Measurements from ENCODE around the gene USP13. TPM values are rescaled to one million over a fixed set of nuclear protein-coding genes. Genes with fewer than 3 reads are reported as not detected.

The USP13 gene
- total RNA-seq, 1 experiment from 2014 or later: 14.2 TPM

DNA sequence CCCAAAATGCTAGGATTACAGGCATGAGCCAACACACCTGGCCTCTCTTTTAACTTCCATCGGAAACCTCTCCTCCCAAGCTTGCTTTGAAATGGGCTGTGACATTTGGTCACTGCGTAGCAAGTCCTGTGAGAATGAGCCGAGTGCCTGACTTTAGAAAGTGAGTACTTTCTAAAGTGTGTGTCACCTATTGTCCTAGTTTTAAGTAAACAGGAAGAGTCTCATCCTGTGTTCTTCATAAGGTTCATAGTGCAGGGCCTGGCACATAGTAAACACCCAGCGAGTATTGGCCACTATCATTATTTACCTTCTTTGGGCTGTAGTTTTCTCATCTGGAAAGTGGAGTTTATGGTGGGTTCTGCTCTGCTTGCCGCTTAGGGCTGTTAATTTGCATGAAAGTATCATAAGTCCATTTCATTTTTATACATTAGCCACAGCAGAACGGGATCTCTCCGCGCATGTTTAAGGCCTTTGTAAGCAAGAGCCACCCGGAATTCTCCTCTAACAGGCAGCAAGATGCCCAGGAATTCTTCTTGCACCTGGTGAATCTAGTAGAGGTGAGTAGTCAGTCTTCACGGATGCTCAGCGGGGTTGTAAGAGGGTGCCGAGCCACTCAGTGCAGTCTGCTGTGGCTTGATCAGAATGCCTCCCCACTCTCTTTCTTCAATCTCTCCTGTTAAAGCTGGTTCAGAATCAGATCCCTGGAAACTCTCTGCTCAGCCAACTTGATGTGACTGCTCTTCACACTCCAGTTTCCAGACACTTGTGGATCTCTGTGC, 87.2 kb downstream of the USP13 start:
- DNase-seq (ENCODE audit: low read depth in 1 of 2, low spot score in 2 of 2): no peak

GRCh38 chr3:179743913-179744312, 91.1 kb downstream of the USP13 start:
- H3K4me3 ChIP-seq: no peak overlapping the region
- H3K27me3 ChIP-seq (replicated peaks): no peaks in the 10 kb centered on the region
- no peak for DNase-seq (ENCODE audit: low read depth in 1 of 2, low spot score in 2 of 2)

More for the DNA sequence above, 87.2 kb downstream of the USP13 start:
- Histone ChIP-seq H3K9me3 (replicated peaks) (no peaks in the 10 kb centered on the region), H3K4me1 (replicated peaks) (0 out of 2 replicates have a peak, but pooled peaks cover 3% of the 10 kb centered on the region), H3K27me3 (replicated peaks) (no peaks in the 10 kb centered on the region), H3K27ac (no peak overlapping the region), H3K36me3 (peaks cover 28% of the 10 kb centered on the region), H3K4me3 (no peak overlapping the region)

GRCh38 chr3:179744667-179745066, 91.8 kb downstream of the USP13 start:
- Histone ChIP-seq H3K4me3 (no peak overlapping the region), H3K9me3 (replicated peaks) (no peaks in the 10 kb centered on the region), H3K27me3 (replicated peaks) (no peaks in the 10 kb centered on the region), H3K27ac (no peak overlapping the region), H3K4me1 (replicated peaks) (0 out of 2 replicates have a peak, but pooled peaks cover under 1% of the 10 kb centered on the region), H3K36me3 (peaks cover 26% of the 10 kb centered on the region)
- no peak for DNase-seq (ENCODE audit: low read depth in 1 of 2, low spot score in 2 of 2)

More at GRCh38 chr3:179743913-179744312, 91.1 kb downstream of the USP13 start:
- no peak overlapping the region for H3K27ac ChIP-seq
- 0 out of 2 replicates have a peak, but pooled peaks cover 3% of the 10 kb centered on the region for H3K4me1 ChIP-seq (replicated peaks)
- H3K36me3 ChIP-seq: peaks cover 26% of the 10 kb centered on the region
- H3K9me3 ChIP-seq (replicated peaks): no peaks in the 10 kb centered on the region

GRCh38 chr3:179745079-179745478, 92.2 kb downstream of the USP13 start:
- Histone ChIP-seq H3K27ac (no peak overlapping the region), H3K27me3 (replicated peaks) (no peaks in the 10 kb centered on the region), H3K4me3 (no peak overlapping the region), H3K9me3 (replicated peaks) (no peaks in the 10 kb centered on the region), H3K4me1 (replicated peaks) (no peaks in the 10 kb centered on the region), H3K36me3 (peaks cover 26% of the 10 kb centered on the region)
- no peak for DNase-seq (ENCODE audit: low read depth in 1 of 2, low spot score in 2 of 2)

- H3K27ac ChIP-seq: no peak overlapping the region
- peaks cover 22% of the 10 kb centered on the region for H3K36me3 ChIP-seq
- no peaks in the 10 kb centered on the region for H3K9me3 ChIP-seq (replicated peaks)
- no peaks in the 10 kb centered on the region for H3K27me3 ChIP-seq (replicated peaks)
- no peaks in the 10 kb centered on the region for H3K4me1 ChIP-seq (replicated peaks)
- no peak overlapping the region for H3K4me3 ChIP-seq
- DNase-seq (ENCODE audit: low read depth in 1 of 2, low spot score in 2 of 2): no peak
These were observed 92.9 kb downstream of the USP13 start for GRCh38 chr3:179745716-179746115.

DNA sequence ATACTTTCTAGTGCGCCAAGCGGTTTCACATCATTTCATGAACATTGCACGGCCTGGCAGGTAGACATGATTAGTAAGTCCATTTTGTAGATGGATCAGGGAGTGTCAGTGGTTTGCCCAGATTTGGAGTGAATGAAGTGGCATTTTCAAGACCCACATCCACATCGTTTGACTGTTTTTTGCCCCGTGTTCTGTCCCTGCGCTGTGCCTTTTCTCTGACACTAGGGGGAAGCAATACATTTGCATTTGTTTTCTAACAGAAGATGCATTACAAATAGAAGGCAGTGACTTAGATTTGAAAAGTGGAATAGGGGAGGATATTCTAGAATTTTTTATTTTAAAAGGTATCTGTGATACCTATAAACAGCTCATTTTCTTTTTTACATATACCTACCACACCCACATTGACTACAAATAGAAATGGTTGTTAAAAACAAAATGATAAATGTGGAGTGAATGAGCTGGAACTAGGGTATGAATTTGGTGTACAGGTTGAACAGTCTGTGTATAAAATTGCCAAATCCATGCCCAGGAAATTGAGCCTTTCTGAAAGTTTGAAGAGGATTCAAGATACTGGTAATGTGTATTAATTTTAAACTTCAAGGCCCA, 98.0 kb downstream of the USP13 start:
- DNase-seq (ENCODE audit: low read depth in 1 of 2, low spot score in 2 of 2): peak in 1 of 2 experiments; percentile 28
- Histone ChIP-seq H3K4me3 (no peak overlapping the region), H3K27me3 (replicated peaks) (no peaks in the 10 kb centered on the region), H3K36me3 (peaks cover 17% of the 10 kb centered on the region; the same call in 1 of the 2 replicates), H3K9me3 (replicated peaks) (no peaks in the 10 kb centered on the region), H3K27ac (no peak overlapping the region), H3K4me1 (replicated peaks) (no peaks in the 10 kb centered on the region)

- Histone ChIP-seq H3K4me3 (no peak overlapping the region), H3K27ac (no peak overlapping the region), H3K27me3 (replicated peaks) (no peaks in the 10 kb centered on the region), H3K4me1 (replicated peaks) (peaks cover 4% of the 10 kb centered on the region), H3K9me3 (replicated peaks) (no peaks in the 10 kb centered on the region), H3K36me3 (peaks cover 26% of the 10 kb centered on the region)
- DNase-seq (ENCODE audit: low read depth in 1 of 2, low spot score in 2 of 2): peak in 1 of 2 experiments; percentile 7
These were observed 108.1 kb downstream of the USP13 start for GRCh38 chr3:179760944-179761343.

GRCh38 chr3:179765396-179765795, 112.6 kb downstream of the USP13 start:
- DNase-seq (ENCODE audit: low read depth in 1 of 2, low spot score in 2 of 2): no peak

DNA sequence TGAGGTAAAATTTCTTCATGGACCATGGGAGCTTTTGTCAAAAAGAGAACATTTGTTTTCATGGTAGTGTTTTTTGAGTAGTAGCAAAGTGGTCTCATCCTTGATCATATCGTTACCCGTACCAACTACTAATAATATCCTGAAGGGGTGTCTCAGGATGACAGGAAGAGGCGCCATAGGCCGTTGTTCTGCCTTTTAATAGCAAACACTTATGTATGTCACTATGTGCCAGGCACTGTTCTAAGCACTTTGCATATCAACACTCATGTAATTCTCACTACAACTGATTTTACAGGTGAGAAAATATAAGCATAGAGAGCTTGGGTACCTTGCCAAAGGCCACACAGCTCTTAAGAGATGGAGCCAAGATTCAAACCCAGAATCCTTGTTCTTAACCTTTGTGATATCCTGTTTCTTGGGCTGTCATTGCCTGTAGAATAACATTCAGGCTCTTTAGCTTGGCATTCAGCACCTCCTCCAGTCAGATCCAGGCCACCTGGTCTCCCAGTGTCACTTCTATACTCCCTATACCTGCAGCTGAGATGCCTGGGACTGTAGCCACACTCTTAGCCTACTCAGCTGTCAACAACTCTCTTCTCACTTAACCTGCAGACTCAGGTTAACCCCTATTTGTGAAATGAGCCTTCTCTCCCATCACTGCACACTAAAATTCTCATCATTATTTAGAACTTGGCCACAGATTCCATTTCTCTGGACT, 113.7 kb downstream of the USP13 start:
- peaks cover 38% of the 10 kb centered on the region for H3K36me3 ChIP-seq
- DNase-seq (ENCODE audit: low read depth in 1 of 2, low spot score in 2 of 2): no peak
- no peaks in the 10 kb centered on the region for H3K9me3 ChIP-seq (replicated peaks)
- H3K4me1 ChIP-seq (replicated peaks): no peaks in the 10 kb centered on the region
- H3K27ac ChIP-seq: no peak overlapping the region
- no peak overlapping the region for H3K4me3 ChIP-seq
- H3K27me3 ChIP-seq (replicated peaks): no peaks in the 10 kb centered on the region

More at GRCh38 chr3:179765396-179765795, 112.6 kb downstream of the USP13 start:
- Histone ChIP-seq H3K9me3 (replicated peaks) (no peaks in the 10 kb centered on the region), H3K4me1 (replicated peaks) (peaks cover 4% of the 10 kb centered on the region), H3K36me3 (peaks cover 46% of the 10 kb centered on the region), H3K4me3 (no peak overlapping the region), H3K27ac (no peak overlapping the region), H3K27me3 (replicated peaks) (no peaks in the 10 kb centered on the region)

DNA sequence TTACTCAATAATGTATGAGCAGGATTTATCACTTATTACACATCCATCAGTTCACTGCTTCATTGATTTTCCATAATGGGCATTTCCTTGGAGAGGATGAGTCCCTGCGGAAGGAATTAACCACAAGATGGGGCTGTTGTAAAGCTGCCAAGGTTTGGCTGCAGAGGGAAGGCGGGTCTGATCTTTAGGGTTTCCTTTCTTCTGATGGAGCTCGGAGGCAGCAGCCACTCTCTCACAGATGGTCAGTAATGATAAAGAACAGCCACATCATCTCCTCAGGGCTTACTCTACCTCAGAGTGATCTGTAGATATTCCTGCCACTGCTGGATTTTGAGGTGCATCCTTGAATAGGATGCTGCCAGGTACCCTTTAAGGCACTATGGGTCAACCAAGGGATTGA, 115.2 kb downstream of the USP13 start:
- H3K9me3 ChIP-seq (replicated peaks): no peaks in the 10 kb centered on the region
- peak in 1 of 2 experiments; percentile 6 for DNase-seq (ENCODE audit: low read depth in 1 of 2, low spot score in 2 of 2)
- H3K36me3 ChIP-seq: peaks cover 32% of the 10 kb centered on the region
- no peak overlapping the region for H3K27ac ChIP-seq
- no peaks in the 10 kb centered on the region for H3K4me1 ChIP-seq (replicated peaks)
- no peaks in the 10 kb centered on the region for H3K27me3 ChIP-seq (replicated peaks)
- no peak overlapping the region for H3K4me3 ChIP-seq

- no peaks in the 10 kb centered on the region for H3K9me3 ChIP-seq (replicated peaks)
- DNase-seq (ENCODE audit: low read depth in 1 of 2, low spot score in 2 of 2): no peak
- no peak overlapping the region for H3K4me3 ChIP-seq
- H3K36me3 ChIP-seq: peaks cover 38% of the 10 kb centered on the region
- H3K27me3 ChIP-seq (replicated peaks): no peaks in the 10 kb centered on the region
- no peaks in the 10 kb centered on the region for H3K4me1 ChIP-seq (replicated peaks)
- no peak overlapping the region for H3K27ac ChIP-seq
These were observed 116.8 kb downstream of the USP13 start for GRCh38 chr3:179769411-179770247.

GRCh38 chr3:179771797-179772196, 119.0 kb downstream of the USP13 start:
- no peak for DNase-seq (ENCODE audit: low read depth in 1 of 2, low spot score in 2 of 2)
- H3K4me1 ChIP-seq (replicated peaks): no peaks in the 10 kb centered on the region
- no peaks in the 10 kb centered on the region for H3K27me3 ChIP-seq (replicated peaks)
- peaks cover 29% of the 10 kb centered on the region for H3K36me3 ChIP-seq
- no peak overlapping the region for H3K4me3 ChIP-seq
- H3K9me3 ChIP-seq (replicated peaks): no peaks in the 10 kb centered on the region
- no peak overlapping the region for H3K27ac ChIP-seq

GRCh38 chr3:179772297-179772696, 119.5 kb downstream of the USP13 start:
- Histone ChIP-seq H3K27me3 (replicated peaks) (no peaks in the 10 kb centered on the region), H3K9me3 (replicated peaks) (no peaks in the 10 kb centered on the region), H3K4me1 (replicated peaks) (no peaks in the 10 kb centered on the region), H3K4me3 (no peak overlapping the region), H3K27ac (no peak overlapping the region), H3K36me3 (peaks cover 25% of the 10 kb centered on the region)
- no peak for DNase-seq (ENCODE audit: low read depth in 1 of 2, low spot score in 2 of 2)

All from SJSA1 (cell line).